GM19324 (cell line): Measurements from ENCODE around the gene CTNNBL1.

ENCODE experiments used
- ATAC-seq: cut with Tn5 transposase; IDR thresholded peaks from one replicate; pipeline ENCODE4 v1.9.1; 2021; ENCODE audit warnings: mild to moderate bottlenecking, moderate library complexity; ENCODE audit not compliant: unreplicated experiment, low FRiP score

Gene CTNNBL1

DNA sequence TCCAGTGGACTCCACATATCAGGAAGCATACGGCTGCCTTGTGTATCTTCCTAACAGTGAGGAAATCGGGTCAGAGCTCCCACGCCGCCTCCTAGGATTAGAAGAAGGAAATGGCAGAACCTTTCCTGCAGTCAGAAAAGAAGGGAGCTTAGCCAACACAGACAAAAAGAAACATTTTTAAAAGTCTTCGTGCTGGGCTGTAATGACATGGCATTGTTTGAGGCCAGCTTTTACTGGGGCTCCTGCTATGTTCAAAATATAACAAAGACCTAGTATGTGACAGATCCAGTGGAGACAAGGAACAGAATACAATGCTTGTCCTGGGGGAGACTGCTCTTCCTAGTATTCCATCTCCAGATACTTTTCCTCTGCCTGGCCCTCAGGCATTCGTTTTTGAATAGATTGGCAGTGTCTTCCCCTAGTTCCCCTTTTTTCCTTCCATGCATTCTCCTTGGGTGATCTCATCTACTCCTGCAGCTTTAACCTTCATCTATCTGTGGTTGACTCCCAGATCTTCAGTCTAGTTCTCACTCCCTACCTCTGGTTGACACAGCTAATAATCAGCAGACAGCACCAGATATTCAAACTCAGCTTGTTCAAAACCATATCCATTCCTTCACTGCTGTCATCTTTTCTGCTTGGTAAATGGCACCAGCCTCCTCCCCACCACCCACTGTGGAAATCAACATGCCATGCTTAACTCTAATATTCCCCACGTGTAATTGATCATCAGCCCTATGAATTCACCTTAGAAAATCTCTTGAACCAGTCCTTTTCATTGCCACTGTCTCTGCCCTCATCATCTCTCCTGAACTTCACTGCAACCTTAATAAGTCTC, 114.6 kb downstream of the CTNNBL1 start:
- ATAC-seq = no peak

DNA sequence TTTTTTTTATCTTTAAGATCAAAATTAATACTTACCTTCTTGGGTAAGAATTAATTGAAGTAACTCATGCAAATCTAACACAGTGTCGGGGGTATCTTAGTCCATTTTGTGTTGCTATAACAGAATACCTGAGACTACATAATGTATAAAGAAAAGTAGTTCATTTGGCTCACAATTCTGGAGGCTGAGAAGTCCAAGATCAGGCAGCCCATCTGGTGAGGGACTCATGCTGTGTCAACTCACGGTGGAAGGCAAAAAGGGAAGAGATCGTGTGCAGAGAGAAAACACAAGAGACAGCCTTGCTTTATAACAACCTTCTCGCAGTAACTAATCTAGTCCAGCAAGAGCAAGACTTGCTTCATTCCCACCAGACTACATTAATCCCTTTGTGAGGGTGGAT, 116.2 kb downstream of the CTNNBL1 start:
- no peak for ATAC-seq

DNA sequence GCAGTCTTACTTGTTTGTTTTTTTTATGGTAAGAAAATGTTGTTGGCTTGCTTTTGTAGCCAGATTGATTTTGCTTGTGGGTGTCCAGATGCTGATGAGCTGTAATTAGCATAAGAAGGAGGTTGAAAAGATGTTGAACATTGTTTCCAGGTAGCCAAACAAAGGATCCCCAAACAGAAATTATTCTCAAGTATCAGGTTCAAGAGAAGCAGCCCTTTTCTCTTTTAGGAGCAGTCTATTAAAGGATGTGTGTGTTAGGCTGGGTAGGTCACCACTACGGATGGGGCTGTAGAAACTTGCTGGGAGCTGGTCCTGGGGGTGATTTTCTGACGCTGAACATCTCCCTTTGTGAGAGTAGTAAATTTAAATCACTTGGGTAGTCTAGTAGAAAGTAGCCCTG, 122.2 kb downstream of the CTNNBL1 start:
- no peak for ATAC-seq

DNA sequence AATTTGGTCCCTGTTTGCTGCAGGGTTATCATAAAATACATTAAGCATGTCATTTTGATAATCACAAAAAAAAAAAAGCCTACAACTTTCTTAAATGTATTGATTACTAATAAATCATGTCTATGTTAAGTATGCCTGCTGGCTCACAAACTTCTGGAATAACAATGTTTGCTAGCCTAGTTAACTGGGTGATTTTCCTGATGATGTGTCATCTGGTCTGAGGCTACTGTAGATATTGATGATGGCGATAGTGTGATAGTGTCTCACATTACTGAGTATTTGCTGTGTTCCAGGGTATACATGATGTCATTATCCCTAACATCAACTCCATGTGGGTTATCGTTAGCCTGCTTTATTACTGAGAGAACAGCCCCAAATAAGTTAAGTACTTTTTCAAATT, 122.9 kb downstream of the CTNNBL1 start:
- ATAC-seq = no peak

DNA sequence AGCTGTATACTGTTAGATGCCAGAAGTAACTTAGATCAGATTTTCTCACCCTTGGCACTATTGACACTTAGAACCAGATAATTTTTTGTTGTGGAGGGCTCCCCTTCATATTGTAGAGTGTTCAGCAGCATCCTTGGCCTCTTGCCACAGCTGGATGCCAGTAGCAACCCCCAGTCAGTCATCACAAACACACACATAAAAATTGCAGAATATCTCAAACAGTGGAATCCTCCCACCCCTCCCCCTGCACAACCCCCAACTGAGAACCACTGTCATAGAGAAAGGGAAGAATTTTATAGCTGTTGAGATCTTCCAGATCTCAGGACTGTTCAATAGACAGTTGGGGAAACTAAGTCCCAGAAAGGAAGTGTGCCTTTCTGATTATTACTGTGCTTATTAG, 127.9 kb downstream of the CTNNBL1 start:
- no peak for ATAC-seq

DNA sequence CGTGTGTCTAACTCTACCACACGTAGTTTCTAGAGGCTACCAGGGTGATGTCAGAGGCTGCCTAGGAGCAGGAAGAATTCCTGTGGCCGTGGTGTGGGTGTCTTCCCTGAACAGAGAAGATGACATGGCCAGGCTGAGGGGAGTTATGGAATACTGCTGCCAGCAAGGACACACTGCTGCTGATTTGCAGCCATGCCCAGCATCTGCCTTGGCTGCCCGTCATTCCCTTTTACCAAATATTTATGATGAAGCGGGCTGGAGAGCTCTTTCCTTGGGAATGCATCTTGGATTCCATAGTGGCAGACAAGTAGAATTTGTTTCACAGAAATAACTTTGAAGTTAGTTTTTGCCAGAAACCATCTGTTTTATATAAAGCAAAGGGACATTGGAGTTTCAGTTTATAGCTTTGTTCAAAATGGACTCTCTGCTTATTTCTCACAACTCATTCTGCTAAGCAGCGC, 128.3 kb downstream of the CTNNBL1 start:
- ATAC-seq = no peak

DNA sequence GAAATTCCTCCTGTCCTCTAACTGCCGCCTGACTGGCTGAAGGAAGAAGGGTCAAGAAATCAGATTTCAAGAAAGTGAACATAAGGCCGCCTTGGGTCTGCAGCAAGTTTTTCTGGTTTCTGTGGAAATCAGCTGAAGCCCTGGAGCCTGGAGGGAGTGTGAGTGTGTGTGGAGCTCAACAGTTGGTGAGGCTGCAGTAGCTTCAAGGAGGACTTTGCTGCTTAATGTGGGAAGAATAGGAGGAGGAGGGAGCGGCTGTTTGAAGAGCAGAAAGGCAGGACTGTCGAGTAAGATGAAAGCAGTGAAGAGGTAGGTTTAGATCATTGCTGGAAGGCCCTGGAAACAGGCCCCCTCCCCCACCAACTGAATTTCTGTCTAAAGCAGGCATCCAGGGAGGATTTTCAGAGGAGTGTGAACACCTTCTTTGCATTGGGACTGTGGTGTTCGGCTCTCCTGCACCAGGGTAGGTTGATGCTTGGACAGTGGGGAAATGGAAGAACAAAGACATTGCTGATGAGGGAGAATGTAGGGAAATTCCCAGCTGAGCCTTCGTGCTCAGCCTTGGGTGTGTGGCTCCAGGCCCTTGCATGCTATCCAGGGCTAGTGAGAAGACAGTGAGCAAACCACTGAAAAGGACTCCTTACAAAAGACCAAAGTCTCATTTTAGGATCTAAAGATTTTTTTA, 129.6 kb downstream of the CTNNBL1 start:
- ATAC-seq = no peak

DNA sequence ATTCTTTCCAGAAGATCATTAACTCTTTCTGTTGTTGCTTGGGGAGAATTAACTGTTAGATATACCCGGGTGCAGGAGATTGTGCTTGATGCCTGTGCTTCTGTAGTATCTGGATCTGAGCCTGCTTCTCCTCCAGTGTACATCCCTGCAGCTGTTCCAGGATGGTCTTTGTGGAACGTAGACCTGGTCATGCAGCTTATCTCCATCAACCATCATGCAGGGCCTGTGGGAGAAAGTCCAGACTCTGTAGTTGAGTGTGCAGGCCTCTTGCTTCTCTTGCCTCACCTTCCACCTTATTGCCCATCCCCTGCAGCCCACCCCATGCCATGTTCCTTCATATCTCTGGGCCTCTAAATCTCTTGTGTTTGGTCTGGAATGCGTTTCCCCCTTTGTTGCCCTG, 133.8 kb downstream of the CTNNBL1 start:
- no peak for ATAC-seq

DNA sequence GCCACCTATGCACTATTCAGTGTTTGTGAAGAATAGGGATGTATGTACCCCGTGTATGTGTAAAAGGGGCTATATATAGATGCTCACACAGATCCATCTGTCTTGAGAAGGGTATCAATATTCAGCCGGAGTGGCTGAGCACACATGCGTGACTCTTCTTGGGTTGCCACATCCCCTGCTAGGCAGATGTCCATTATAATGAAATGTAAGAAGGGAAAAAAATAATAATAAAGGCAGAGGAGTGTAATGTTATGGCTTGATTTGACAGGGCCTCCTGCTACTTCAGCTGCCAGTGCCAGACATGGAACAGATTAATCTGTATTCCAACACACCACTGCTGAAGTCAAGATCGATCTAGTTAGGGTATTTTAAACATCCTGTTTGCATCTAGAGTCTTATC, 134.9 kb downstream of the CTNNBL1 start:
- ATAC-seq = no peak

DNA sequence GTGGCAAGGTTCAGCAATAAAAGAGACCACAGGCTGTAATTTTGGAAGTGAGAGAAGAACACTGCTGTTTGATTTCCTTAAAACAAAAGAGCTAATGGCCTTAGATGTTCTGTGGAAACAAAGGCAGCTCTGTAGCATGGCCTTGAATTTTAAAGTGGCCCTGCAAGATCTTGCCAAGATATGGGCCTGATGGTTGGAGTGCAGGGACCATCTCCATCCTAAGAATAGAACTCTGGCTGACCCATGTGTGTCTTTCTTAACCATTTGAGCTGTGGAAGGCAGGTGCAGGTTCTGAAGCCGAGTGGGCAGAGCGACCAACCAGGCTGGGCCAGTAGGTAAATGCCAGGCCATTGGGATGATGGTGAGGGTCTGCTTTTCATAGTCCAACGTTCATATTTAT, 135.3 kb downstream of the CTNNBL1 start:
- no peak for ATAC-seq

DNA sequence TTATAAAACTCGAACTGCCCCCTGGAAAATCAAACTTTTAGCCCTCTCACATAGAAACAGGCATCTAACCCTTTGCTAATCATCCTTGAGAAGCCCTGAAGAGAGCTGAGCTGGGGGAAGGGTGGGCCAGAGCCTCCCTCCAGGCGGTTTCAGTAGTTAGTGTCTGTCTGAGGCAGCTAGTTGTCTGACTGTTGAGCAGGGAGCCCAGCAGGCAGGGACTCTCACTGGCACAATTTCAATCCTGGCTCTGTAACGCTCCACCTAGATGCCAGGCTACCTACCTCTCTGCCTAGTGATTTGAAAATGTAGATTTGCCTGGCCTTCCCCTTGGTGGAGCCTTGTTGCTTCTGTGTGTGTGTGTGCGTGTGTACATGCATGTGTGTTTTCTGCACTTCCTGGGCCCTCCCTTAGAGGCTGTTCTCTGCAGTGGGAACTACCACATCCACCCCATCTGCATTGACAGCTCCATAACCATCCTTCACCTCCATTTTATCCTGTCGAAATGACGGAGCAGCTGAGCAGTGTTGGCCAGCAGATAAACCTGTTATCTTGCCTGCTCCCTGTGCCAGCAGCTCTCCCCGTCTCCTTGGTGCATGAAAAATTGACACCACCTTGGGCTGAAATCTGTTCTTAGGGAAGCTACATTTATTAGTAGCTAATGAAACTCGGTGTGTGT, 139.5 kb downstream of the CTNNBL1 start:
- no peak for ATAC-seq

DNA sequence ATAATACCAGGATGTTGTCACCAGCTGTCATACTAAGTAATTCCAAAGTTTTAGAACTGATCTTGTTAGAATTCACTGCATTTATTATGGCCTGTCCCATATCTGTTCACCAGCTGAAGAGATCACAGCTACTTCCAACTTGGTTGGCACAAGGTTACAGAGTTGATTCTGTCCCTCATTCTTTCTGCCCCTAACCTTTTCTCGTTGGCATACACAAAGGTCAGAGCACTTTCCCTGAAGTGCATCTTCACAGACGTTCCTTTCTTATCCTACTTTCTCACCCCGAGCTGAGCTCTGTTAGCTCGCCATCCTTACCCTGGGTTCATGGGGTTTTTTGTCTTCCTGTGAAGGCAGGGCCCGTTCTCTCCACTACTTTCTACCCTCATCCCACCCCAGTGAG, 143.1 kb downstream of the CTNNBL1 start:
- ATAC-seq = no peak

DNA sequence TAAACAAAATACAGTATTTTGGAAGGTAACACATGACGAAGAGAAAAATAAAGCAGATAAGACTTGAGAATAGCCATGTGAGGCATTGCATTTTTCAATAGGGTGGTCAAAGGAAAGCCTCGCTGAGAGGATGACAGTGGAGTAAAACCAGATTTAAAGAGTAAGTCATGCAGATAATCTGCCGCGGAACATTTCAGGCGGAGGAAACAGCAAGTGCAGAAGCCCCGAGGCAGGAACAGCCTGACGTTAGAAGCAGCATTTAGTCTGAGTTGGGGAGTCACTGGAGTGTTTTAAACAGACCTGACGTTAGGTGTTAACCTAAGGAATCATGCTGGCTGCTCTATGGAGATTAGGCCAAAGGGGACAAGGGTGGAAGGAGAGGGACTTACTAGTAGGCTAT, 144.1 kb downstream of the CTNNBL1 start:
- ATAC-seq = no peak

DNA sequence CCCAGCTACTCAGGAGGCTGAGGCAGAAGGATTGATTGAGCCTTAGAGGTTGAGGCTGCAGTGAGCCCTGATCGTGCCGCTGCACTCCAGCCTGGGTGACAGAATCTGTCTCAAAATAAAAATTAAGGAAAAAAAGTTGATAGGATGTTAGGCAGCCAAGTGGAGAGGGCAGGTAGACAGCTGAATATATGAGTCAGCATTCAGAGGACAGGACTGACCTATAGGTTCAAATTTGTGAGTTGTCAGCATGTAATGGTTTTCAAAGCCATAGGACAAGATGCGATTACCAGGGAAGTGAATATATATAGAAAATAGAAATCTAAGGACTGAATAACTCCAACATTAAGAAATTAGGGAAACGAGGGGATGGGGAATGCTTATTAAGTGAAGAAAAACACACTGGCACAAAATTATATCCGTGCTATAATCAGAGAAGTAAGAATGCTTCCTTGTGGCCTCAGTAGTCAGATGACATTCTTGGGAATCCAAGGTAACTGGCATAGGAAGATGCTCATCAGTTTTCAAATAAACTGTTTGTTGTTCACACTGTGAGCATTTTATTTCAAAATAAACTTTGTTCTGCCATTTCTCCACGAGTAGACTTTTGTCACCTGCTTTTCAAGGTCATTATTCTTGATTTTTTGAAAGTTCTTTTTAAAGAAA, 145.1 kb downstream of the CTNNBL1 start:
- ATAC-seq = no peak

DNA sequence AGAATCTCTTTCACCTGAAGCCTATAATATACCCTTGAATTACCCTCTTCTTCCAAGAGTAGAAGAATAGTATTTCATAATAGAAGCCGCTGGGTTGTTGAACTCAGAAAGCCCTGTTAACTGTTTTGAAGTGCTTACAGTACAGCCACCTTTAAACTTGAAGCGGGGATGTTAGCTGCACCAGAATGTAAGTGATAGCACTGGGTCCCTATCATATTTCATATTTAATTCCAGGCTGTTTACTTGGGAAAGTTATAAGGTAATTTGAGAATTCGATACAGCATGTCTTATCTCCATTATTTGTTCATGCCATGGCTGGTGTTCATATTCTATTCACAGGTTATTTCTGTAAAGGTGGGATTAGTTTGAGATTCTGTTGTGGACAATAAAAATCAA, 145.6 kb downstream of the CTNNBL1 start:
- no peak for ATAC-seq

DNA sequence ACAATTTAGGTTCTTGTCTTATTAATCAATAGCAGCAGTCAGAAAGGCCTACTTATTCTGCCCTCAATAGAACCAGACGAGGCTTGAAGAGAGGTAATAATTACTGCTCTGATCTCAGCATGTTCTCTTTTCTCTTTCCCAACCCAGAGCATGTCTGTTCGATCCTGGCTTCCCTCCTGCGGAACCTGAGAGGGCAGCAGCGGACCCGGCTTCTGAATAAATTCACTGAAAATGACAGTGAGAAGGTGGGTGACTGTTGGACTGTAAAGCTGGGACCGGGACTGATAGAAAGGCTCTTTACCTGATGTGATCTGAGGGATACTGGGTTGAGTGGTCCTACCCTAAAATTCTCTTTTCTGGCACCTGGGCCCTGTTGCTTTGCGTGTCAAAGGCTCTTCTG, 146.1 kb downstream of the CTNNBL1 start:
- ATAC-seq = no peak

DNA sequence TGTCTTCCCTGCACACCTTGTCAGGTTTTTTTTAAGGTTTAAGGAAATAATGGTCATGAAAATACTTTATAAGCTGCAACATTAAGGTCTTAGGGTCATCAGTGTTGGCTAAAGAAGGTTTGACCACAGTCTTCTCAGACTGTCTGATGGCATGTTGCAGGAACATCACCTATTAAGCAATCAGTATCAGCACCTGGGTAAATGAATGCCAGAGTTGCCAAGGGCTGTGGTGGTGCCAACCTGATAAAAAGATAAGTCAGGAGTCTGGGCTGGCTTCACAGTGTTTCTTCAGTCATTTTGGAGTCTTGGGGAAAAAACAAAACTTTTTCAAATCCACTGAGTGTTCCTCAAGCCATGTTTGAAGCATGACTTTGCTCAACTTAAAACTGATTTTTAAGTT, 147.6 kb downstream of the CTNNBL1 start:
- no peak for ATAC-seq

DNA sequence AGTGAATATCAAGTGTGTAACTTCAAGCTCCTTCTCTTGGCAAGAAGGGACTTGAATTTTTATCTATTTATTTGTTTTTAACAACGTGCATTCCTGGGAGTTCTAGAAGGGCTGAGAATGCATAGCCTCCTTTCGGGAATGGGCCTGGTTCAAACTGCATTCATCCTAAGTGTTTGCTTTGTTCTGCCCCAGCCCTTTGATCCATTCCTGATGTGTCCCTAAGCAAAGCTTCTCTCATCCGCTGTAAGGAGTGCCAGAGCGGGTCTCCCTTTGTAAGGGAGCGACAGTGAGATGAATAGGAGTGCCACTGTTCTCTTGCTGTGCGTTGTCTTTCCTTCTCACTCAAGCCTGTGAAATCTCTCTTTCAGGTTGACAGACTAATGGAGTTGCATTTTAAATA, 148.1 kb downstream of the CTNNBL1 start:
- ATAC-seq = no peak

DNA sequence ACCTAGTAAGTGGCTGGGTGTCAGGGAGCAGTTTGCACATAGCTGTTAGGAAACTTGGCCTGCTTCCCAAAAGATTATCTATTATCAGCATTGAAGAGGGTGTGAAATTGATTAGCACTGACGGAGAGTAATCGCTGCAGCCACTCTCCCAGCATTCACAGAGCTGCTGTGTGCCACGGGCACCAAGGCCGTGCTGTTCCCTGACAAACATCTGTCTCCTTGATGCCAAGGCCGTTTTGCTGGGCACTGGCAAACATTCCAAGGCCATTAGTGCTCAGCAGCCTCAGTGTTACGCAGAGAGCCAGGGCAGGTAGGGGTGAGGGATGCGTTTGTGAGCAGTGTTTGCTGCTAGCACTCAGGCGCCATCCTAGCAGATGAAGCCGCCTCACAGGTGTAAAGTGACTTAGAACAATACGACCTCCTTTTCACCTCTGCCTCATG, 151.4 kb downstream of the CTNNBL1 start:
- ATAC-seq = no peak

DNA sequence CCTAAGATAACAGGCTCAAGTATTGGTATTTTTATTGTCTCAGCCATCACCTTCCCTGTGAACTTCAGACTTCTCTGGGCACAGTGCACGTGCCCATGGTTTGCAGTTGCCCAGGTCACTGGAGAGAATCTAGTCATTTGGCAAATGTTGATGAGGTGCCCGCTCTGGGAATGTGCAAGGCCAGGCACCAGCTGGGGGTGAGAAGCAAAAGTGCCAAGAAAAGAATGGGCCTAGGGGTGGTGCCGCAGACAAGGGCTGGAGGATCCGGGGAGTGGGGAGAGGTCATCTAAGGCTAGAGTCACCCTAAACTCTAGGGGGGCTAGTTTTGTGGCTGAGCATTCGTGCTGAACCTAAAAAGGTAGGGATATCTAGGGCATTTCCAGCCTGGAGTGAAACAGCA, 152.0 kb downstream of the CTNNBL1 start:
- no peak for ATAC-seq

DNA sequence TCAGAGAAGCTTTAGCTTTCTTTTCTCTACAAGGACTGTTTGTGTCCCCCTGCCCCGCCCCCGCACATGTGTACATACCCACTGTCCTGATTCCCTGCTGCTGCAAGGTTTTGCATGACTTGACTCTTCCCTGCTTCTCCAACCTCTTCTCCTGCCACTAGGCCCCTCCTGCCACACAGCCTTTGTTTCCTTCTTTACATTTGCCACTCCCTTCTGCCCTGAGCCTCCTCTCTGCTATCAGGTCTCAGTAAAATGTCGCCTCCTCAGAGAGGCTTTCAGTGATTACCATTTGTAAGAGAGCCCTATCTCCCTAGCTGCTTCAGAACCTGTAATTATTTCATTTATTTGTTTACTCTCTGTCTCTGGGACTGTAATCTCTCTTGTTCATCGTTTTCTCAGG, 152.7 kb downstream of the CTNNBL1 start:
- ATAC-seq = no peak
